ENCODE measurements around the gene ASPHD2.

ASPHD2 gene

GRCh38 chr22:26391623-26392022 is 37.4 kb upstream of the ASPHD2 start (continued):
- no peak for TF ChIP-seq ZNF70 (CRISPR knock-in tag; IDR thresholded peaks at IDR 0.05)
- TF ChIP-seq CSDC2 (CRISPR knock-in tag; IDR thresholded peaks at IDR 0.05) = no peak
- no peak for TF ChIP-seq TSHZ2 (CRISPR knock-in tag; IDR thresholded peaks at IDR 0.05)
- TF ChIP-seq BACH2 (CRISPR knock-in tag; IDR thresholded peaks at IDR 0.05; ENCODE audit: borderline replicate concordance) = no peak
- TF ChIP-seq PPARA (CRISPR knock-in tag; IDR thresholded peaks at IDR 0.05; ENCODE audit: borderline replicate concordance) = no peak

- no peak for ATAC-seq
- TF ChIP-seq CSDC2 (CRISPR knock-in tag; IDR thresholded peaks at IDR 0.05) (no peak), SNAI2 (CRISPR knock-in tag; IDR thresholded peaks at IDR 0.05) (no peak), ARNTL (CRISPR knock-in tag; IDR thresholded peaks at IDR 0.05; ENCODE audit: borderline replicate concordance, low read depth) (no peak), ZNF70 (CRISPR knock-in tag; IDR thresholded peaks at IDR 0.05) (no peak), PPARA (CRISPR knock-in tag; IDR thresholded peaks at IDR 0.05; ENCODE audit: borderline replicate concordance) (no peak), POU6F1 (CRISPR knock-in tag; IDR thresholded peaks at IDR 0.05; ENCODE audit: borderline replicate concordance, low read depth) (no peak), RARB (CRISPR knock-in tag; IDR thresholded peaks at IDR 0.05) (no peak), TOX (CRISPR knock-in tag; IDR thresholded peaks at IDR 0.05; ENCODE audit: borderline replicate concordance) (no peak), ISL1 (CRISPR knock-in tag; IDR thresholded peaks at IDR 0.05) (no peak), ZNF8 (CRISPR knock-in tag; IDR thresholded peaks at IDR 0.05) (no peak)
- TF ChIP-seq, protein P1, sequence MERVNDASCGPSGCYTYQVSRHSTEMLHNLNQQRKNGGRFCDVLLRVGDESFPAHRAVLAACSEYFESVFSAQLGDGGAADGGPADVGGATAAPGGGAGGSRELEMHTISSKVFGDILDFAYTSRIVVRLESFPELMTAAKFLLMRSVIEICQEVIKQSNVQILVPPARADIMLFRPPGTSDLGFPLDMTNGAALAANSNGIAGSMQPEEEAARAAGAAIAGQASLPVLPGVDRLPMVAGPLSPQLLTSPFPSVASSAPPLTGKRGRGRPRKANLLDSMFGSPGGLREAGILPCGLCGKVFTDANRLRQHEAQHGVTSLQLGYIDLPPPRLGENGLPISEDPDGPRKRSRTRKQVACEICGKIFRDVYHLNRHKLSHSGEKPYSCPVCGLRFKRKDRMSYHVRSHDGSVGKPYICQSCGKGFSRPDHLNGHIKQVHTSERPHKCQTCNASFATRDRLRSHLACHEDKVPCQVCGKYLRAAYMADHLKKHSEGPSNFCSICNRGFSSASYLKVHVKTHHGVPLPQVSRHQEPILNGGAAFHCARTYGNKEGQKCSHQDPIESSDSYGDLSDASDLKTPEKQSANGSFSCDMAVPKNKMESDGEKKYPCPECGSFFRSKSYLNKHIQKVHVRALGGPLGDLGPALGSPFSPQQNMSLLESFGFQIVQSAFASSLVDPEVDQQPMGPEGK (CRISPR knock-in tag; IDR thresholded peaks at IDR 0.05; ENCODE audit: borderline replicate concordance) = no peak
- TF ChIP-seq, protein P2, sequence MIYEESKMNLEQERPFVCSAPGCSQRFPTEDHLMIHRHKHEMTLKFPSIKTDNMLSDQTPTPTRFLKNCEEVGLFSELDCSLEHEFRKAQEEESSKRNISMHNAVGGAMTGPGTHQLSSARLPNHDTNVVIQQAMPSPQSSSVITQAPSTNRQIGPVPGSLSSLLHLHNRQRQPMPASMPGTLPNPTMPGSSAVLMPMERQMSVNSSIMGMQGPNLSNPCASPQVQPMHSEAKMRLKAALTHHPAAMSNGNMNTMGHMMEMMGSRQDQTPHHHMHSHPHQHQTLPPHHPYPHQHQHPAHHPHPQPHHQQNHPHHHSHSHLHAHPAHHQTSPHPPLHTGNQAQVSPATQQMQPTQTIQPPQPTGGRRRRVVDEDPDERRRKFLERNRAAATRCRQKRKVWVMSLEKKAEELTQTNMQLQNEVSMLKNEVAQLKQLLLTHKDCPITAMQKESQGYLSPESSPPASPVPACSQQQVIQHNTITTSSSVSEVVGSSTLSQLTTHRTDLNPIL (CRISPR knock-in tag; IDR thresholded peaks at IDR 0.05; ENCODE audit: low read depth) = no peak
These were observed 35.1 kb upstream of the ASPHD2 start for GRCh38 chr22:26393929-26394328.

GRCh38 chr22:26394777-26395176 is 34.3 kb upstream of the ASPHD2 start:
- no peak for ATAC-seq
- TF ChIP-seq ZNF70 (CRISPR knock-in tag; IDR thresholded peaks at IDR 0.05) (no peak), ZC3H10 (CRISPR knock-in tag; IDR thresholded peaks at IDR 0.05) (no peak), ZNF8 (CRISPR knock-in tag; IDR thresholded peaks at IDR 0.05) (no peak), ZFP3 (CRISPR knock-in tag; IDR thresholded peaks at IDR 0.05) (no peak), TCF4 (CRISPR knock-in tag; IDR thresholded peaks at IDR 0.05; ENCODE audit: borderline replicate concordance) (no peak)

DNA sequence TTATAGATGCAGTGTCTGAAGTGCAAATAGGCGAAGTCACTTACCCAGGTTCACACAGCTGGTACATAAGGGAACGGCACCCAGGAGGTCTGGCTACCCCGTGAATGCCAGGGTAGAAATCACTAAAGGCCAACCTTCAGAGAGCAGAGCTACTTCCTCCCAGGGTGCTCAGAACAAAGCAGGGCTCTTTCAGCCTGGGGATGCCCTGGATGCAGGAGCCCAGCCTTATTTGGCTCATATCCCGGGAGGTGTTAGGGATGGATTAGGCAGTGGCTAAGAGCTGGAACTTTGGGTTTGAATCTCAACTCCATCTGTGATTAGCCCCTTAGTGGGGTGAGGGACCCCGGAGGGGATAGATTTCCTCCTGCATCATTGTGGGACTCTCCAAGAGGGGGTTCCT is 33.1 kb upstream of the ASPHD2 start:
- TF ChIP-seq ARNTL (CRISPR knock-in tag; IDR thresholded peaks at IDR 0.05; ENCODE audit: borderline replicate concordance, low read depth) (no peak), TOX (CRISPR knock-in tag; IDR thresholded peaks at IDR 0.05; ENCODE audit: borderline replicate concordance) (no peak), BACH2 (CRISPR knock-in tag; IDR thresholded peaks at IDR 0.05; ENCODE audit: borderline replicate concordance) (no peak), ZC3H10 (CRISPR knock-in tag; IDR thresholded peaks at IDR 0.05) (no peak), ZFP3 (CRISPR knock-in tag; IDR thresholded peaks at IDR 0.05) (no peak), TSHZ2 (CRISPR knock-in tag; IDR thresholded peaks at IDR 0.05) (no peak)
- TF ChIP-seq, protein P1 (CRISPR knock-in tag; IDR thresholded peaks at IDR 0.05; ENCODE audit: borderline replicate concordance) = no peak
- ATAC-seq = no peak
